GM12872 (cell line): ENCODE measurements around the gene MRPL37.

ENCODE experiments used
- CTCF ChIP-seq: IDR thresholded peaks from 3 replicates; pipeline ENCODE4 v1.5.1; 2011; ENCODE audit warnings: low read depth, mild to moderate bottlenecking, low read length, moderate library complexity; ENCODE audit not compliant: insufficient read depth

MRPL37 gene

DNA sequence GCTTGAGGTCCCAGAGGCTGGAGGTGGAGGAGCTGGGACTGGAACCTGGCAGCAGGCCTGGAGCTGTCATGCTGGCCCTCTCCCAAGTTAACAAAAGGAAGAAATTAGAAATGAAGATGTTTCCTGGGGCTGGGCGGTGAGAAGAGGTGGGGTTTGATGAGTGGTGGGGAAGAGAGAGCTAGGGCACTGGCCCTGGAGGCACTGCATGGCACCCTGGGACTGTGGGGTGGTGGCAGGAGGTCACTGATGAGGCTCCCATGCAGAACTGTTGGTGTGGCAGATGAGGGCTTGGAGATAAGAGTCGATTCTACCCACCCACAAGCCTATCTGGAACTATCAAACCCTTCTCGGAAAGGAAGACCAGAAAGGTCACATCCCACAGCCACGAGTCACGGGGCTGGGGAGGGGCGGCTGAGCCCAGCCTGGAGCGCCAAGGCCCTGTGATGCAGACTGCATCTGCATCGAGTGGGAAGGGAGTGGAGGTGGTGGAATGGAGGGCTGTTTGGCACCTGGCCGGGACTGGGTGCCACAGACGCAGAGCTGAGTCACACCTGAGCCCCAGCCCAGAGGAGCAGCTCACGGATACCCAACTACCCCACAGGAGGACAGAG, 29.4 kb downstream of the MRPL37 start:
- TF ChIP-seq CTCF = no peak

DNA sequence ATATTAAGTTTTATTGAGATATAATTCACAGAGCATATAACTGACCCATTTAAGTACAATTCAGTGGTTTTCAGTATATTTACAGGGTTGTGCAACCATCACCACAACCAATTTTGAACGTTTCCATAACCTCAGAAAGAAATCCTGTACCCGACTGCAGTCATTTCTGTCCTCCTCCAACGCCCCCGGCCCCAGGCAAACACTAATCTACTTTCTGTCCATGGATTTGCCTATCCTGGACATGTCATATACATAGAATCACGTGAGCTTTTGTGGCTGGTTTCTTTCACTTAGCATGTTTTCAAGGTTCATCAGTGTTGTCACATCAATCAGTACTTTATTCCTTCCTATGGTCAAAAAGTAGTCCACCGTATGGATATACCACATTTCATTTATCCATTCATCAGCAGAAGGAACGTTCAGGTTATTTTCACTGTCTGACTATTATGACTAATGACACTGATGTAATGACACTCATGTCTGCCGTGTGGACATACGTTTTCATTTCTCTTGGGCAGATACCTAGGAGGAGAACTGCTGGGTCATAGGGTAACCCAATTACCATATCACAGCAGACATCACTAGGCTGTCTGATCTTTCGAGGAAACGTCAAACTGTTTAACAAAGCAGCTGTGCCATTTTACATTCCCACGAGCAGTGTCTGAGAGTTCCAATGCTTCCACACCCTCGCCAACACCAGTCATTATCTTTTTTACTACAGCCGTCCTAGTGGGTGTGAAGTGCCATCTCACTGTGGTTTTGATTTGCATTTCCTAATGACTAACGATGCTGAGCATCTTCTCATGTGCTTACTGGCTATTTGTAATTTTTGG, 30.8 kb downstream of the MRPL37 start:
- TF ChIP-seq CTCF = no peak

DNA sequence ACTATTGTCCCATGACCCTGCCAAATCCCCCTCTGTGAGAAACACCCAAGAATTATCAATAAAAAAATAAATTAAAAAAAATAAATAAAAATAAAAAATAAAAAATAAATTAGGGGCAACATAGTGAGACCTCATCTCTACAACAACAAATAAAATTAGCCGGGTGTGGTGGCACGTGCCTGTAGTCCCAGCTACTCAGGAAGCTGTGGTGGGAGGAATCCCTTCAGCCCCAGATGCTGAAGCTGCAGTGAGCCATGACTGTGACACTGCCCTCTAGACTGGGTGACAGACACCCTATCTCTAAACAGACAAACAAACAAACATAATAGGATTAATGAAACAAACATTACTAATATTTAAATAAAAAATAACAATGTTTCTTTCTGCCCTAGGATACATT, 34.3 kb downstream of the MRPL37 start:
- no peak for TF ChIP-seq CTCF

GRCh38 chr1:54237586-54237985, 37.6 kb downstream of the MRPL37 start:
- no peak for TF ChIP-seq CTCF

DNA sequence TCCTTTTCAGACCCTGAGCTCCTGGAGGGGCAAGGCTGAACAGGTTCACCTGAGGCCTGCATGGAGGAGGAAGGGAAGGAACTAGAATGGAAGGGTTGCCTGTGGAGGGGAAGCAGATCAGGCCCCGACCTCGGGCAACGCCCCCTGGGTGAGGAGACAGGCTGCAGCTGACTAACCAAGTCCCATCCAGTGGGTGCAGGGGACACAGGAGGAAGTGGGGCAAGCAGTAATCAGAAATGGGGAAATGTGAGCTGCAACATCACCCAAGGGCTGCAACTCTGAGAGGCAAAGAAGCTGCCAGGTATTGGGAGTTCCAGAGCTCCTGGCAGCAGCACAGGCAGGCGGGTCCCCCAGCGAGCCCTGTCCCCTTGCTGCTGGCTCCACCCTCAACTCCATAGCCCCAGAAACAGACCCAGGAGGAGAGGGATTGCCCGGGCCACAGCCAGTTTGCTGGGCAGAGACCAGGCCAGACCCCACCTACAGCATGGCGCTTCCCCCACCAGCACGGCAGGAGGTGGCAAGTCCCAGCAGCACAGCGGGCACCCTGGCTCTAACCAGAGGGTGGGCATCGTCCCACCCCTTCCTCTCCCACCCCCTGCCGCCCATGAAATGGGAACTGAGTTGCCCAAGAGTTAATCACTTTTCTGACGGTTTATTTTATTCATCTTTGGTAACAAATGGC, 38.5 kb downstream of the MRPL37 start:
- TF ChIP-seq CTCF = no peak

- TF ChIP-seq CTCF = no peak
Observed at GRCh38 chr1:54239035-54239383, 39.0 kb downstream of the MRPL37 start.

GRCh38 chr1:54239631-54240031, 39.7 kb downstream of the MRPL37 start:
- no peak for TF ChIP-seq CTCF
